Measurements from ENCODE around the gene GARIN5A.

Gene GARIN5A

GRCh38 chr19:50464348-50464747 lies 12.3 kb downstream of the GARIN5A start:
- DNase-seq (ENCODE audit: low spot score): no peak
- in situ Hi-C loops (cut with MboI; ENCODE audit: low pct_unique_long_range_greater_than_20kb, low sequenced_read_pairs, unreplicated experiment): loop anchor here (5.0 kb wide), 1 partner anchor 107 kb away; no protein-coding TSS in a partner anchor
- TF ChIP-seq CTCF (IDR thresholded peaks at IDR 0.05; ENCODE audit: extremely low read depth, insufficient read depth, missing control alignments): no peak

- in situ Hi-C loops (cut with MboI; ENCODE audit: low pct_unique_long_range_greater_than_20kb, low sequenced_read_pairs, unreplicated experiment): loop anchor here (5.0 kb wide), 1 partner anchor 106 kb away; no protein-coding TSS in a partner anchor
- no peak for TF ChIP-seq CTCF (IDR thresholded peaks at IDR 0.05; ENCODE audit: extremely low read depth, insufficient read depth, missing control alignments)
- no peak for DNase-seq (ENCODE audit: low spot score)
Observed at GRCh38 chr19:50462970-50463369, 13.7 kb downstream of the GARIN5A start.

GRCh38 chr19:50461066-50461875 lies 15.4 kb downstream of the GARIN5A start:
- peak; percentile 92 for TF ChIP-seq CTCF (IDR thresholded peaks at IDR 0.05; ENCODE audit: extremely low read depth, insufficient read depth, missing control alignments)
- in situ Hi-C loops (cut with MboI; ENCODE audit: low pct_unique_long_range_greater_than_20kb, low sequenced_read_pairs, unreplicated experiment): loop anchor here (5.0 kb wide), 1 partner anchor 104 kb away; no protein-coding TSS in a partner anchor
- DNase-seq (ENCODE audit: low spot score): peak; percentile 94

GRCh38 chr19:50460161-50460765 lies 16.4 kb downstream of the GARIN5A start:
- in situ Hi-C loops (cut with MboI; ENCODE audit: low pct_unique_long_range_greater_than_20kb, low sequenced_read_pairs, unreplicated experiment): loop anchor here (5.0 kb wide), 1 partner anchor 103 kb away; no protein-coding TSS in a partner anchor

GRCh38 chr19:50459638-50460037 lies 17.0 kb downstream of the GARIN5A start:
- in situ Hi-C loops (cut with MboI; ENCODE audit: low pct_unique_long_range_greater_than_20kb, low sequenced_read_pairs, unreplicated experiment): loop anchor here (5.0 kb wide), 1 partner anchor 102 kb away; no protein-coding TSS in a partner anchor
- no peak for DNase-seq (ENCODE audit: low spot score)
- no peak for TF ChIP-seq CTCF (IDR thresholded peaks at IDR 0.05; ENCODE audit: extremely low read depth, insufficient read depth, missing control alignments)

More at GRCh38 chr19:50460161-50460765, 16.4 kb downstream of the GARIN5A start:
- TF ChIP-seq CTCF (IDR thresholded peaks at IDR 0.05; ENCODE audit: extremely low read depth, insufficient read depth, missing control alignments): peak; percentile 34
- DNase-seq (ENCODE audit: low spot score): peak; percentile 94

- no peak for TF ChIP-seq CTCF (IDR thresholded peaks at IDR 0.05; ENCODE audit: extremely low read depth, insufficient read depth, missing control alignments)
- in situ Hi-C loops (cut with MboI; ENCODE audit: low pct_unique_long_range_greater_than_20kb, low sequenced_read_pairs, unreplicated experiment): no loop called here
- no peak for DNase-seq (ENCODE audit: low spot score)
Observed at GRCh38 chr19:50459067-50459456, 17.6 kb downstream of the GARIN5A start.

Data from GM13977 (cell line).